ENCODE measurements around the gene SH3RF2.

GRCh38 chr5:146076455-146076854 is 140.1 kb downstream of the SH3RF2 start:
- TF ChIP-seq POLR2A (IDR thresholded peaks at IDR 0.05) = no peak
- TF ChIP-seq CTCF (IDR thresholded peaks at IDR 0.05) = no peak

All from ovary (tissue), 3 donors.